HL-60 (cell line): ENCODE results near the gene SIL1.

Source experiments
- DNase-seq, 2 experiments: peaks; one replicate each; pipeline ENCODE4 v3.0.0-alpha.2; 2010 to 2020; ENCODE audit warnings: low read depth in 1 of 2, low spot score in 1 of 2
- H3K27ac ChIP-seq: fragments of 250-450 bp; sonication (Bioruptor Pico); replicated peaks from 2 replicates; pipeline ENCODE4 v1.5.1; 2020; ENCODE audit warnings: mild to moderate bottlenecking, moderate library complexity
- H3K27me3 ChIP-seq: fragments of 250-450 bp; sonication (Bioruptor Pico); 2 replicates; pipeline ENCODE4 v1.5.1; 2021; ENCODE audit warnings: mild to moderate bottlenecking, moderate library complexity; ENCODE audit not compliant: insufficient read depth, poor library complexity, severe bottlenecking
- H3K4me3 ChIP-seq: replicated peaks from 2 replicates; pipeline ENCODE4 v1.5.1; 2011; ENCODE audit warnings: mild to moderate bottlenecking, control low read depth, low read length; ENCODE audit not compliant: insufficient read depth
- GABPA ChIP-seq: IDR thresholded peaks from 2 replicates; pipeline ENCODE4 v1.6.1; 2012; ENCODE audit warnings: low read depth
- POLR2AphosphoS5 ChIP-seq: IDR thresholded peaks from 2 replicates; pipeline ENCODE4 v1.6.1; 2012; ENCODE audit warnings: low read depth
- SPI1 ChIP-seq: IDR thresholded peaks from 2 replicates; pipeline ENCODE4 v1.6.1; 2012; ENCODE audit warnings: low read depth, mild to moderate bottlenecking, borderline replicate concordance
- TF ChIP-seq, protein P1 (sequence below): IDR thresholded peaks from one replicate; pipeline ENCODE4 v1.5.1; 2011; ENCODE audit warnings: low read length, control low read depth, inconsistent platforms; ENCODE audit not compliant: insufficient read depth
- TF ChIP-seq, protein P2 (sequence below): IDR thresholded peaks from 2 replicates; pipeline ENCODE4 v1.6.1; 2012; ENCODE audit warnings: low read depth; ENCODE audit not compliant: insufficient replicate concordance

Gene SIL1

DNA sequence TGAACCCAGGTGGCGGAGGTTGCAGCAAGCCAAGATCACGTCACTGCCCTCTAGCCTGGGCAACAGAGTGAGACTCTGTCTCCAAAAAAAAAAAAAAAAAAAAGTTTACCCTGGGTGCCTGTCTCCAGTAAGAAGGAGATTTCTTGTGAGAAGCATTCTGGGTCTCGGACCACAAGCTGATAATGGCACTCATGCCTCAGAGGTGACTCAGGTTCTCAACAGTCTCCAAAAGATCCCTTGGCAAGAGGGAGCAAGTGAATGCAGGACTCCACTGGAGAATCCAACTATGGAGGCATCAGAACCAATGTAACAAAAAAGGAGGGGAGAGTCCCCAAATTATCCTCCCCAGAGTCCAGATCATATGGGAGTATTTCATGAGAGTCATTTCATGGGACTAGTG is 217.0 kb downstream of the SIL1 start:
- H3K27ac ChIP-seq: no peak overlapping the region
- H3K4me3 ChIP-seq: no peak overlapping the region
- DNase-seq: no peak
- TF ChIP-seq, protein P1, sequence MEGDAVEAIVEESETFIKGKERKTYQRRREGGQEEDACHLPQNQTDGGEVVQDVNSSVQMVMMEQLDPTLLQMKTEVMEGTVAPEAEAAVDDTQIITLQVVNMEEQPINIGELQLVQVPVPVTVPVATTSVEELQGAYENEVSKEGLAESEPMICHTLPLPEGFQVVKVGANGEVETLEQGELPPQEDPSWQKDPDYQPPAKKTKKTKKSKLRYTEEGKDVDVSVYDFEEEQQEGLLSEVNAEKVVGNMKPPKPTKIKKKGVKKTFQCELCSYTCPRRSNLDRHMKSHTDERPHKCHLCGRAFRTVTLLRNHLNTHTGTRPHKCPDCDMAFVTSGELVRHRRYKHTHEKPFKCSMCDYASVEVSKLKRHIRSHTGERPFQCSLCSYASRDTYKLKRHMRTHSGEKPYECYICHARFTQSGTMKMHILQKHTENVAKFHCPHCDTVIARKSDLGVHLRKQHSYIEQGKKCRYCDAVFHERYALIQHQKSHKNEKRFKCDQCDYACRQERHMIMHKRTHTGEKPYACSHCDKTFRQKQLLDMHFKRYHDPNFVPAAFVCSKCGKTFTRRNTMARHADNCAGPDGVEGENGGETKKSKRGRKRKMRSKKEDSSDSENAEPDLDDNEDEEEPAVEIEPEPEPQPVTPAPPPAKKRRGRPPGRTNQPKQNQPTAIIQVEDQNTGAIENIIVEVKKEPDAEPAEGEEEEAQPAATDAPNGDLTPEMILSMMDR: no peak
- TF ChIP-seq, protein P2, sequence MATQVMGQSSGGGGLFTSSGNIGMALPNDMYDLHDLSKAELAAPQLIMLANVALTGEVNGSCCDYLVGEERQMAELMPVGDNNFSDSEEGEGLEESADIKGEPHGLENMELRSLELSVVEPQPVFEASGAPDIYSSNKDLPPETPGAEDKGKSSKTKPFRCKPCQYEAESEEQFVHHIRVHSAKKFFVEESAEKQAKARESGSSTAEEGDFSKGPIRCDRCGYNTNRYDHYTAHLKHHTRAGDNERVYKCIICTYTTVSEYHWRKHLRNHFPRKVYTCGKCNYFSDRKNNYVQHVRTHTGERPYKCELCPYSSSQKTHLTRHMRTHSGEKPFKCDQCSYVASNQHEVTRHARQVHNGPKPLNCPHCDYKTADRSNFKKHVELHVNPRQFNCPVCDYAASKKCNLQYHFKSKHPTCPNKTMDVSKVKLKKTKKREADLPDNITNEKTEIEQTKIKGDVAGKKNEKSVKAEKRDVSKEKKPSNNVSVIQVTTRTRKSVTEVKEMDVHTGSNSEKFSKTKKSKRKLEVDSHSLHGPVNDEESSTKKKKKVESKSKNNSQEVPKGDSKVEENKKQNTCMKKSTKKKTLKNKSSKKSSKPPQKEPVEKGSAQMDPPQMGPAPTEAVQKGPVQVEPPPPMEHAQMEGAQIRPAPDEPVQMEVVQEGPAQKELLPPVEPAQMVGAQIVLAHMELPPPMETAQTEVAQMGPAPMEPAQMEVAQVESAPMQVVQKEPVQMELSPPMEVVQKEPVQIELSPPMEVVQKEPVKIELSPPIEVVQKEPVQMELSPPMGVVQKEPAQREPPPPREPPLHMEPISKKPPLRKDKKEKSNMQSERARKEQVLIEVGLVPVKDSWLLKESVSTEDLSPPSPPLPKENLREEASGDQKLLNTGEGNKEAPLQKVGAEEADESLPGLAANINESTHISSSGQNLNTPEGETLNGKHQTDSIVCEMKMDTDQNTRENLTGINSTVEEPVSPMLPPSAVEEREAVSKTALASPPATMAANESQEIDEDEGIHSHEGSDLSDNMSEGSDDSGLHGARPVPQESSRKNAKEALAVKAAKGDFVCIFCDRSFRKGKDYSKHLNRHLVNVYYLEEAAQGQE: no peak
- no peak for TF ChIP-seq POLR2AphosphoS5
- no peak for TF ChIP-seq GABPA
- no peak for TF ChIP-seq SPI1
- no peaks in the 10 kb centered on the region for H3K27me3 ChIP-seq

DNA sequence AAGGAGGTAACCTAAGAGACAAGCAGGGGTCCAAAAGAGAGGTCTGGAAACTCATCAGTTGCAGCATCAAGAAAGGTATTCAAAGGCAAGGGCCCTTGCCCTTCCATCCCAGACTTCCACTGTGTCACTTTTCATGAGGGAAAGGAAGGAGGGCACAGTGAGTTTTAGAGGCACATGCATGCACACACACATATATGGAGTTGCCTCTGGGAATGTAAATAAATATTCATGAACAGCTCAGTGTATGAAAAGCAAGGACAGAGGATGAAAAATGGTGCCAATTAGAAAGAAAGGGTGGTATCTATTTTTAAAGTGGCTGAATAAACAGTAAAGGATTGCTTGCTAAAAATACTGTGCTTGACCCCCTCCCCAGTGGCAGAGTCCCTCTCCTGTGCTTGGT is 217.7 kb downstream of the SIL1 start:
- Histone ChIP-seq H3K27ac (no peak overlapping the region), H3K27me3 (no peaks in the 10 kb centered on the region), H3K4me3 (no peak overlapping the region)
- no peak for DNase-seq
- TF ChIP-seq POLR2AphosphoS5 (no peak), GABPA (no peak), SPI1 (no peak)
- TF ChIP-seq, protein P1: no peak
- TF ChIP-seq, protein P2: no peak

DNA sequence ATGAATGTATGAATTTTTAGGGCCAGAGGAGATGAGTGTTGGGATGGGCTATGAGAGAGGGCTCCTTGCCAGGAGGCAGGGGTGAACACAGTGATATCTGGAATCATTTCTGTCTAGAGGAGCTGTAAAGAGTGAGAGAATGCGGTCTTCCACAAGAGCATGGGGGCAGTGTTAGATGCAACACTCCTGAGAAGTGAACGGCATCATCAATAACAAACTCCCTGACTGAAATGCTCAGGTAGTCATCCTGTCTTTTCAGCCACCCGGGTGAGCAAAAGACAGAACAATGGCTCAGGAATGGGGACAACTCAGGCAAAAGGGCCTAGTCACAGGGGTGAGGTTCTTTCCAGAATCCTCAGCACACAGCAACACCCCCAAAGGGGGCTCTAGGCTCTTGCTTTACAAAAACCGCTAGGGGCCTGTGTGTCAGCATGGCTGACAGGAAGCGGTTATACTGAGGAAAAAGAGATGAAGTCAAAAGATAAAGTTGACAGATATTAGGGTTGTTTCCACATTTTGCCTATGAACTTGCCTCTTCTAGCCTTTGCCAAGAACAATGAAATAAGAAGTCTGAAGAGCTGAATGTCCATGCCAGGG is 218.4 kb downstream of the SIL1 start:
- Histone ChIP-seq H3K4me3 (no peak overlapping the region), H3K27ac (no peak overlapping the region), H3K27me3 (no peaks in the 10 kb centered on the region)
- DNase-seq: no peak
- no peak for TF ChIP-seq GABPA
- no peak for TF ChIP-seq SPI1
- TF ChIP-seq, protein P2: no peak
- TF ChIP-seq, protein P1: no peak
- no peak for TF ChIP-seq POLR2AphosphoS5
